SK-N-SH treated with all-trans-retinoic acid at 6 μM for 48 hours (cell line): Measurements from ENCODE around the gene VOPP1.

Source experiments
- ARNTL ChIP-seq: fragments of 450-650 bp; formaldehyde crosslinking; IDR thresholded peaks from 2 replicates; pipeline ENCODE4 v1.5.0; 2020; ENCODE audit warnings: low read depth, mild to moderate bottlenecking, moderate library complexity, borderline replicate concordance
- CREB5 ChIP-seq: fragments of 250-450 bp; sonication (Bioruptor Pico); IDR thresholded peaks from 2 replicates; pipeline ENCODE4 v1.5.1; 2020; ENCODE audit warnings: low read depth, mild to moderate bottlenecking, moderate library complexity
- GLIS3 ChIP-seq: fragments of 250-450 bp; sonication (Bioruptor Pico); IDR thresholded peaks from 2 replicates; pipeline ENCODE4 v1.5.0; 2020; ENCODE audit warnings: mild to moderate bottlenecking, moderate library complexity
- ISL1 ChIP-seq: fragments of 250-450 bp; sonication (Bioruptor Pico); IDR thresholded peaks from 2 replicates; pipeline ENCODE4 v2.1.2; 2022; ENCODE audit warnings: mild to moderate bottlenecking, moderate library complexity
- PATZ1 ChIP-seq: fragments of 250-450 bp; sonication (Bioruptor Pico); IDR thresholded peaks from 2 replicates; pipeline ENCODE4 v1.8.0; 2020; ENCODE audit warnings: mild to moderate bottlenecking, moderate library complexity, borderline replicate concordance
- PPARA ChIP-seq: fragments of 250-450 bp; sonication (Bioruptor Pico); IDR thresholded peaks from 2 replicates; pipeline ENCODE4 v1.5.0; 2020; ENCODE audit warnings: mild to moderate bottlenecking, borderline replicate concordance
- RARB ChIP-seq: fragments of 250-450 bp; sonication (Bioruptor Pico); IDR thresholded peaks from 2 replicates; pipeline ENCODE4 v1.8.0; 2021; ENCODE audit warnings: mild to moderate bottlenecking, moderate library complexity
- SNAI2 ChIP-seq: fragments of 250-450 bp; sonication (Bioruptor Pico); IDR thresholded peaks from 2 replicates; pipeline ENCODE4 v1.5.0; 2020; ENCODE audit warnings: mild to moderate bottlenecking, moderate library complexity
- TCF4 ChIP-seq: fragments of 250-450 bp; sonication (Bioruptor Pico); IDR thresholded peaks from 2 replicates; pipeline ENCODE4 v1.8.0; 2021; ENCODE audit warnings: mild to moderate bottlenecking, moderate library complexity, borderline replicate concordance
- ZC3H10 ChIP-seq: fragments of 250-450 bp; sonication (Bioruptor Pico); IDR thresholded peaks from 2 replicates; pipeline ENCODE4 v1.5.1; 2021; ENCODE audit warnings: mild to moderate bottlenecking, moderate library complexity
- ZFP30 ChIP-seq: fragments of 450-650 bp; formaldehyde crosslinking; IDR thresholded peaks from 2 replicates; pipeline ENCODE4 v1.5.0; 2022; ENCODE audit warnings: mild to moderate bottlenecking, moderate library complexity
- ZNF70 ChIP-seq: fragments of 450-650 bp; formaldehyde crosslinking; IDR thresholded peaks from 2 replicates; pipeline ENCODE4 v1.5.0; 2020; ENCODE audit warnings: mild to moderate bottlenecking, moderate library complexity
- ZNF8 ChIP-seq: fragments of 450-650 bp; formaldehyde crosslinking; IDR thresholded peaks from 2 replicates; pipeline ENCODE4 v1.5.0; 2020; ENCODE audit warnings: mild to moderate bottlenecking, moderate library complexity
- TF ChIP-seq, protein P1 (sequence below): fragments of 250-450 bp; sonication (Bioruptor Pico); IDR thresholded peaks from 2 replicates; pipeline ENCODE4 v1.5.0; 2020; ENCODE audit warnings: mild to moderate bottlenecking, moderate library complexity

- TF ChIP-seq PATZ1 (CRISPR knock-in tag) (no peak), ZC3H10 (no peak), ZNF8 (no peak), GLIS3 (CRISPR knock-in tag) (no peak), ISL1 (CRISPR knock-in tag) (no peak), CREB5 (no peak), RARB (no peak), ARNTL (no peak), TCF4 (CRISPR knock-in tag) (no peak), ZFP30 (CRISPR knock-in tag) (no peak), SNAI2 (CRISPR knock-in tag) (no peak), PPARA (CRISPR knock-in tag) (no peak), ZNF70 (CRISPR knock-in tag) (no peak)
- TF ChIP-seq, protein P1, sequence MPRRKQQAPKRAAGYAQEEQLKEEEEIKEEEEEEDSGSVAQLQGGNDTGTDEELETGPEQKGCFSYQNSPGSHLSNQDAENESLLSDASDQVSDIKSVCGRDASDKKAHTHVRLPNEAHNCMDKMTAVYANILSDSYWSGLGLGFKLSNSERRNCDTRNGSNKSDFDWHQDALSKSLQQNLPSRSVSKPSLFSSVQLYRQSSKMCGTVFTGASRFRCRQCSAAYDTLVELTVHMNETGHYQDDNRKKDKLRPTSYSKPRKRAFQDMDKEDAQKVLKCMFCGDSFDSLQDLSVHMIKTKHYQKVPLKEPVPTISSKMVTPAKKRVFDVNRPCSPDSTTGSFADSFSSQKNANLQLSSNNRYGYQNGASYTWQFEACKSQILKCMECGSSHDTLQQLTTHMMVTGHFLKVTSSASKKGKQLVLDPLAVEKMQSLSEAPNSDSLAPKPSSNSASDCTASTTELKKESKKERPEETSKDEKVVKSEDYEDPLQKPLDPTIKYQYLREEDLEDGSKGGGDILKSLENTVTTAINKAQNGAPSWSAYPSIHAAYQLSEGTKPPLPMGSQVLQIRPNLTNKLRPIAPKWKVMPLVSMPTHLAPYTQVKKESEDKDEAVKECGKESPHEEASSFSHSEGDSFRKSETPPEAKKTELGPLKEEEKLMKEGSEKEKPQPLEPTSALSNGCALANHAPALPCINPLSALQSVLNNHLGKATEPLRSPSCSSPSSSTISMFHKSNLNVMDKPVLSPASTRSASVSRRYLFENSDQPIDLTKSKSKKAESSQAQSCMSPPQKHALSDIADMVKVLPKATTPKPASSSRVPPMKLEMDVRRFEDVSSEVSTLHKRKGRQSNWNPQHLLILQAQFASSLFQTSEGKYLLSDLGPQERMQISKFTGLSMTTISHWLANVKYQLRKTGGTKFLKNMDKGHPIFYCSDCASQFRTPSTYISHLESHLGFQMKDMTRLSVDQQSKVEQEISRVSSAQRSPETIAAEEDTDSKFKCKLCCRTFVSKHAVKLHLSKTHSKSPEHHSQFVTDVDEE (CRISPR knock-in tag) = no peak
Observed at GRCh38 chr7:55438757-55439525, 133.4 kb downstream of the VOPP1 start.
